IPS-NIHi11 (cell line): ENCODE measurements around the gene SUGCT.
"Not testable (repeated sequence)": the region's sequence is repeated elsewhere in the genome, so short reads cannot be mapped to it uniquely, and the experiment has no call there.

Experiments used
- DNase-seq: peaks from one replicate; pipeline ENCODE4 v3.0.0; 2012; ENCODE audit warnings: mixed read lengths, low spot score

Gene SUGCT

DNA sequence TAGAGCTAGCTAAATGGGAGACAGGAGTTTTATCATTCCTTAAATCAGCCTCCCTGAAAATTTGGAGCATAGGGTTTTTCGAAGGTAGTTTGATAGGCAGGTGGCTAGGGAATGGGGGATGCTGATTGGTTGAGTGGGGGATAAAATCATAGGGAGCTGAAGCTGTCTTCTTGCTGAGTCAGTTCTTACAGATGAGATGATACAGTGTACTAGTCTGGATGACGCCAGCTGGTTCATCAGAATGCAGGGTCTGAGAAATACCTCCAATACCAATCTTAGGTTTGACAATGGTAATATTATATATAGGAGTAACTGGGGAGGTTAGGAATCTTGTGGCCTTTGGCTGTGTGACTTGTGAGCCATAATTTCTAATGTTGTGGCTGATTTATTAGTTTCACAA is 271.2 kb downstream of the SUGCT start:
- no peak for DNase-seq

DNA sequence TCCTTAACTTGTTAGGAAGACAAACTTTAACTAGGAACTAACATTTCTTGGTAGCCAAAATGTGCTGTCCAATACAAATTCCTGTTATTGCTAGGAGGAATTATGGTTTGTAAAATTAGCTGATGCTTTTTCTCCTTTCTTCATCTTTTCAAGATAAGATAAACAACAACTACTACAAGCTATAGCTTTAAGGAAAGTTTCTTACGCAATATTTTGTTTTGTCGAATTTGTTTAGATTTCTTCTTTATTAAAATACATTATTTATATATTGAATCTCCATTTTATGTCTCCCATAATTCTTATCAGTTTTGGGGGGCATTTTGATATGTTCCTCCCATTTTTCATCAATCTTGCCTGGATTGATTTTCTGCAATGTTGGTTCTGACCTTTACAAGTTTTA is 277.5 kb downstream of the SUGCT start:
- no peak for DNase-seq

DNA sequence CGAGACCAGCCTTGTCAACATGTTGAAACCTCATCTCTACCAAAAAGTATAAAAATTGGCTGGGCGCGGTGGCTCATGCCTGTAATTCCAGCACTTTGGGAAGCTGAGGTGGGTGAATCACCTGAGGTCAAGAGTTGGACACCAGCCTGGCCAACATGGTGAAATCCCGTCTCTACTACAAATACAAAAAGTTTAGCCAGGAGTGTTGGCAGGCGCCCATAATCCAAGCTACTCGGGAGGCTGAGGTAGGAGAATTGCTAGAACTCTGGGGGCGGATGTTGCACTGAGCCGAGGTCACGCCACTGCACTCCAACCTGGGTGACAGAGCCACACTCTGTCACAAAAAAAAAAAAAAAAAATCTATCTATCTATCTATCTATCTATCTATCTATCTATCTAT is 279.9 kb downstream of the SUGCT start:
- not testable (repeated sequence) for DNase-seq

DNA sequence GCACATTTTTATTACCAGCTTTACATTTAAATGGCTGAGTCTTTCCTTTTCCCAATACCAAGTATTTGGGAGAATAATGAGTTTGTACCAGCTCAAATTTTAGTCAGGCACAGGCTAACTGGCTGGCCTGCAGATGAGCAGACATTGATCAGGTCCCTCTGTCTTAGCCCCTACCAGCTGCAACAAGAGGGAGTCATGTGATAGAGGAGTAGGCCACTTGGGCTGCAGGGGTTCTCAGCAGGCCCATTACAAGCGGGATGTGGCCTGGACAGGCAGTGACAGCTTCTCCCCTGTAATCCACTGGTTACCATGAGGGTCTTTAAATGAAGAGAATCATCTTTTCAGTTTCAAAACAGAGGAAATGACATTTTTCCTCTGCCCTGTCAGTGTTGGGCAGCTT is 283.6 kb downstream of the SUGCT start:
- peak; percentile 11 for DNase-seq

DNA sequence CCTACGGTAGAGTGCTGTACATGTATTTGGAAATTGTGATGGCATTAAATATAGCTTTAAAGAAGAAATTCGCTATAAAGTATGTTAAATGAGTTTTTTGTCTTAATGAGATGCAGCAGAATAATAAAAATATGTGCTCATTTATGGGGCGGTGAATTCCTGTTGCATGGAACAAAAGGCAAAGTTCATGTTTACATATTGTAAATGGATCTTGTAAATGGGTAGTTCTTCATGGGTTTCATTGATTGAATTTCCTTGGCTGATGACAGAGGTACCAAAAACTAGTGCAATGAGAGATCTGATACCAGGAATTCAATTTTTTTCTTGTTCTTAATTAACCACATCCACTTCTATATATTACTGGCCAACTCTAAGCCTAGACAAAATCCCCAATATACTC is 284.2 kb downstream of the SUGCT start:
- no peak for DNase-seq

DNA sequence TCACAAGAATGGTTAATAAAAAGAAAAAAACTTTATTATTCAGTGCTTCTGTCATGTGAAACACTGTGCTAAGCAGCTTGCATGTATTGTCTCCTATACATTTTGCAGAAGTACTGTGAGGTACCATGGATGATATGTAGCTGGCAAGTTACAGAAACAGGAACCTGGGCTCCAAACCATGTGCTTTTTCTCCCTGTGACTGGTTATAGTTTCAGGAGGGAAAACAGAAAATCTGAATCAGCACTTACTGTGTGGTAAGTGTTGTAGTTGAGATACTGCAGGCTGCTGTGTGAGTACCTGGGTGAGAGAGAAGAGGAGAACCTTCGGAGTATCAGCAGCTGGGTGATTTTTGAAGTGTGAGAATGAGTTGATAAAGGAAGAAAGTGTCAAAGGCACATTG is 285.0 kb downstream of the SUGCT start:
- no peak for DNase-seq

DNA sequence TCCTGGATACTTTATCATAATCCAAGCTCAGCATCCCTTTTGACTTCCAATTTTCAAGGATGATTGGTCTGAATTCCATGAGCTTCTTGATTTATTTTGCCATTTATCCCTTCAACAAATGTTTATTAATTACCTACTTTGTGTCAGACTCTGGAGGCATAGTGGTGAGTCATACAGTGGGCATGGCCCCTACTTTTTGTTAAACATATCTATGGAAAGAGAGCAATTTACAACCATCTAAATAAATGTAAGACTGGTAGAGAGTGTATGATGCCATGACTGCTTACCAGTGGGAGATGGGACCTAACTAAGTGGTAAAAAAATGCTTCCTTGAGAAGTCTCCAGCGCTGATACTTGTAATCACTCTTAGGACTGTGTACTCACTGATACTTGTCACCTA is 286.6 kb downstream of the SUGCT start:
- no peak for DNase-seq

DNA sequence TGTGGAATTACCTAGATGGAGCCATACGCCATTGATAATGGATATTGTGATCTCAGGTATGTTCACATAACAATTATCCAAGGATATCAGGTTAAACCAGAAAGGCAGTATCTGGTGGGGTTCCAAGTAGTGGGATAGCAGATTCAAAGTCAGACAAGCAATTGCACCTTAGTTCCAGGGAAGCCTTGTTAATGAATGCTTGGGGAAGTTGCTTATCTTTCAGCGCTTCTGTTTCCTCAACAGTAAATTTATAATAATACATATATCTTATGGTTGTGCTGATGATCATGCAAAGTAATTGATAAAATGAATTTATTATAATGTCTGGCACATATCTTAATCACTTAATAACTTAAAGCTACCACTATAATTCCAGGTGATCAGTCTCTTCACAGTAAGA is 290.9 kb downstream of the SUGCT start:
- DNase-seq, result no peak

DNA sequence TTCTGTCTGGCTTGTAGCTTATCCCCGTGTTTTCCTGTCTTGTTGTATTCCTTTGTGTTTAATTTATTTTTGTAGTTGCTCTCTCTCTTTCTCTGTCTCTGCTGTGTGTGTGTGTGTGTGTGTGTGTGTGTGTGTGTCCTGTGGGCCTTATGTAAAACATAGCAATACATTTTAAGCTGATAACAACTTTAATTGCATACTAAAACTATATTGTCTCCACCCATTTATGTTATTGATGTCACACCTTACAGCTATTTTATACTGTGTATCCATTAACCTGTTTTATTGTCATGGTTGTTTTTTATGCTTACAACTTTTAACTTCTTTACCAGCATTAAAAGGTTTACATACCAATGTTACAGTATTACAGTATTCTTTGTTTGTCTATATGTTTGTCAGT is 293.6 kb downstream of the SUGCT start:
- DNase-seq, result no peak

DNA sequence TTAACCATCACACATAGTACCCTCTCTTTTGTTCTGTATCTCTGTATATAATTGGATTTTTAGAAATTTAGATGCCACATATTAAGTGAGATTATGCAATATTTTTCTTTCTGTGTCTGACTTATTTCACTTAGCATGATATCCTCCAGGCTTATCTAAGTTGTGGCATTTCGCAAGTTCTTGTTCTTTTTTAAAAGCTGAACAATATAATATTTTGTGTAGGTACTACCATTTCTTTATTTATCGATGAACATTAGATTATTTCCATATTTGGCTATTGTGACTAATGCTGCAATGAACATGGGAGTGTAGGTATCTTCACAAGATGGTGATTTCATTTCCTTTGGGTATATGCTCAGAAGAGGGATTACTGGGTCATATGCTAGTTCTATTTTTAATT is 295.0 kb downstream of the SUGCT start:
- DNase-seq, result no peak

DNA sequence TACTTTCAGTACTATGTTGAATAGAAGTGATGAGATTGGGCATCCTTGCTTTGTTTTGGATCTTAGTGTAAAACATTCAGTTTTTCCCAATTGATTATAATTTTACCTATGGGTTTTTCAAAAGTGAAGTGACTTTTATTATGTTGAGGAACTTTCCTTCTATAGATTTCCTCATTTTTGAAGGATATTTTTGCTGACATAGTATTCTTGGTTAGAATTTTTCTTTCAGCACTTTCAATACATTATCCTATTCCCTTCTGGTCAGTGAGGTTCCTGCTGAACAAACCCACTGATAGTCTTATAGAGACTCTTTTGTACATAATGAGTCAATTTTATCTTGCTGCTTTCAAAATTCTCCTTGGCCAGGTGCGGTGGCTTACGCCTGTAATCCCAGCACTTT is 297.2 kb downstream of the SUGCT start:
- DNase-seq, result no peak

DNA sequence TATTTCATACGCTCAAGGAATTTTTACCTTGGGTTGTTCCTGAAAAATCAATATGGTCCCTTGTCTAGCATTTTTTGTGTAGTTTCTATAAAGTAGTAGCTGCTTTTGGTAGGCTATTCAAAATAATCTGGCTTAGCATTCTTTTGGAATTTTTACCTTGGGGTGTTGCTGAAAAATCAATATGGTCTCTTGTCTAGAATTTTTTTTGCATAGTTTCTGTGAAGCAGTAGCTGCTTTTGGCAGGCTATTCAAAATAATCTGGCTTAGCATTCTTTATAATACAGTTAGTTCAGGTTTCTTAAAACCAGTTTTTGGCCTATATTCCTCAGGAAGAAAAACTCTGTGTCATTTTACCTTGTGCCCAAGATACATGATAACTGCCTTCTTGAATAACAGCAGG is 301.9 kb downstream of the SUGCT start:
- DNase-seq, result no peak

DNA sequence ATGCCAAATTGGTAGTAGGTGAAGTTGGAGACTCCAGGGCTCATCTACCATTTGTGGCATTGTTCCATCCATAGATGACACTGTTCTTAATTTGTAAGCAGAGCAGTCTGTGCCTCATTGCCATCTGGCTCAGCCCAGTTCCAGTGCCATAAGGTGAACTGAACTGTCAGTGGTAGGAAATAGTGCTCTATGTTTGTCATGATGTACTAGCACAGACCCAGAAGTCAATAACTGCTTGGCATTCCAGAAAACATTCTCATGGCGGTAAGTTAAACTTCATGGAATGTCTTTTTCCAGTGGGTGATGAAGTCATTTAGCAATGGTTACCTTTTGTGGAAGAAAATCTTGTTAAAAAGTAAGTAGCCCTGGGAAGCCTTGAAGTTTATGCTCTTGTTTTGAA is 302.7 kb downstream of the SUGCT start:
- no peak for DNase-seq

DNA sequence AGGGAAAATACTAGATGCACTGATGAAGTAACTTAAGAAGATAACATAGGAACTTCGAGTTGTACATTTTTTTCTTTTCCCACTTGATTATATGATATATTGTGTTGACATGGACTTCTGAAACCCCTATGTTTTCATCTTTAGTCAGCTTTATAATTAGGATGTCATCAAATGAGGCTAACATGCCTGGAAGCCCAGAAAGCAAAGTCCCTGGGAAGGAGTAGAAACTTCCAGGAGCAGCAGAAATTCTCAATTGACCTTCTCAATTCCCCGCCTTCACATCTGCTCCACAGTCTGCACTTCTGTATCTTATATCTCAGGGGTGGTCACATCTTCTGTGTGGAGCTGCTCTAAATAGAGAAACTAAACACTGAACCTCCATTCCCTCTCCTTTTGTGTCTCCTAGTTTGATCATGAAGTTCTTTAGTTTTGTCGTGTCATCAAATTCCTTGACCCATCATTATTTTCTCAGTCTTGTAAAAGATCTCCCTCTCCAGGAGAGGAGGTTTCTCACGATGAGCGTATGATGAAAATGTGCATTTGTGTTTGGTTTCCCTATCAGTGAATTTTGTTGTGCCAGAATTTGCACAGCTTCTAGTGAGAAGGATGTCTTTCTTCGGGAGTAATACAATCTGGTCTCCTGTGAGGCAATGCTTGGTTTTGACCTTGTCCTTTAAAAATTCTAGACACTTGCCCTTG is 303.3 kb downstream of the SUGCT start:
- DNase-seq, result no peak

DNA sequence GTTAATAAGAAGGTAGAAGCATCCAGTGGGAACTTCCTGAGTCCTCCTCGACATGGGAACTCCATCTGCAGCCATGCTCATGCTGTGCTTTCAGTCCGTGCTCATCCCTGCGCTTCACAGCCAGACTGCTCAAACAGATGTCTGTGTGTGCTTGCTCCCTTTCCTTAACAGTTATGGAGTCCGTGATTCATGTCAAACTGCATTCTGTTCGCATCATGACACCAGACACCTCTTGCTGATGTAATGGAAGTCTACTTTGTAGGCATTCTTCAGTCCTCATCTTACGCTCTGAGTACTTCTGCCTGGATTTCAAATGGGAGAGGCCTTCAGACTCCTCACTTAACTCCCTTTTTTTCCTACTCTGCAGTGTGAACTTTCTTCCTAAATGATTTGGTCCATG is 304.9 kb downstream of the SUGCT start:
- DNase-seq, result no peak

DNA sequence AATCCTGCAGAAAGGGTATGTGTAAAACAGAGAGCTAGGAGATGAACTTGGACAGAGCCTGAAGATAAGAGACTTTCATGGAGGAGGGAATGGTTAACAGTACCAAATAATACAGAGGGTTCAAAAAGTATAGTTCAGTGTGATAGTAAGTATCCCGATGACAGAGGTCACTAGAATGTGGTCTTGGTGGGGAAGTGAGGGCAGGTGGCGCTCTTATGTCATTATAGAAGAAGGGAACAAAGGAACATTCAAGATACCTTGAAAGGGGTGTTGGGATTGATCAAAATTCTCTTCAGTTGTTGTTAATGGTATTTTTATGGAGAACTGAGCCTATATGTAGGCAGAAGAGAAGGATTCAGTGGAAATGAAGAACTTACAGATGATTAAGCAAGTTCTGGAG is 312.5 kb downstream of the SUGCT start:
- no peak for DNase-seq

DNA sequence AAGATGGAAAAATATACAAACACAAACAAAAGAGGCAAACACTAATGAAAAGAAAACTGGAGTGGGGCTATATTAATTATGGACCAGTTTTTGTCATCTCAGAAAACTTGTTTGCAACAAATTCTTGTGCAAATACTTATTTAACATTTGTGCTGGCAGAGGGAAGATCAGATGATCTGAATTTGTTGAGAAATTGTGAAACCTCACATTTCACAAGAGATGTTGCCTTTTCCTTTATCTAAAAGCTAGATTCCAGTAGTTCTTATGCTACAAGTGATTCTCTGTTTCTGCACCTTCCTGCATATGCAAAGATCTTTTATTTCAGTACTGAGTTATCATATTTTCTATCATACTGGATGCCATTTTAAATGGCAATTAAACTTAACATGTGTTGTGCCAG is 320.7 kb downstream of the SUGCT start:
- no peak for DNase-seq

DNA sequence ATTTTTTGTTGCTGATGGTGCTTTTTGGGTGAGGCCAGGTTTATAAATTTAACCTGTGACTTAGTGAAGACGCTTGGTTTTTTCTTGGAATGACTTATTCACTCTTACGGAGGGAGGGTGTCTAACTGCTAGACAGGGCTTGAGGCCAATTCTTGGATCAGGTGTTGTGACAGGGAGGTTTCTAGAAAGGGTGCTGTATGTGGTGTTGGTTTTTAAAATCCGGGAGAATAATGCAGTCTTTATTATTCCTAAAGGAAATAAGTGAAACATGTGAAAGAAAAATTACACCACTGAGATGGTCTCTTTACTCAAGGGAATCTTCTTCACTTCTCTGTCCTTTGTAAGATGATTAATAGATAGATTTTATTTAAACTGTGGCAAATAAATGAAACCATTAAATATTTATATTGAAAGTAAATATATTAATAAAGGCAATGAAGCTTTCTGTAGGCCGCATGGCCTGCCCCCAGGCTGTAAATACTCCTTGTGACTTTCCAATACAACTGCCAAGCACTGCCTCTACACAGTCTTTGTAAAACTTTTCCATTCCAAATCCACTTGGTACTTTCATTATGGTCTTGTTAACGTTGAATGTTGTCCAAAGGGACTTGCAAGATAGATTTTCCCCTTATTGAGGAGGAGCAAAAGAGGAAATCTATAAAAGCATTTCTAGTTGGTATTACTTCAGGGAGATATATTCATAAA is 323.1 kb downstream of the SUGCT start:
- DNase-seq, result no peak

DNA sequence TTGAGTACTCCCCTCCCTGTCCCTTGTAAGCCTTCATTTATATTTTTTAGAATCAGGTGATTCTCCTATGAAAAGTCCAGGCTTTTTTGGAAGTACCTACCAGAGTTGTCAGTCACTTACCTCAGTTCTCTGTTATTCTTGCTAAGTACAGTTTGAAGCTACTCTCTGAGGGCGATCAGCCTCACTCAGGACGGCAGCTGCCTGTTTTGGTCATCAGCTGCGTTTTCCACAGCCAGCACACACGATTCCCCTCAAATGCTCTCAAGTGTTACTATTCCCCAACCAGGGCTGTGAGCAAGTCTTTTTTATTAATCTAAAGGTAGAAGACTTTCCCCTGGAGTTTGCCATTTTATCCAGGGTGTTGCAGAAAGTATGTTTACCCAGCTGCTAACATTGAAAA is 328.6 kb downstream of the SUGCT start:
- no peak for DNase-seq

DNA sequence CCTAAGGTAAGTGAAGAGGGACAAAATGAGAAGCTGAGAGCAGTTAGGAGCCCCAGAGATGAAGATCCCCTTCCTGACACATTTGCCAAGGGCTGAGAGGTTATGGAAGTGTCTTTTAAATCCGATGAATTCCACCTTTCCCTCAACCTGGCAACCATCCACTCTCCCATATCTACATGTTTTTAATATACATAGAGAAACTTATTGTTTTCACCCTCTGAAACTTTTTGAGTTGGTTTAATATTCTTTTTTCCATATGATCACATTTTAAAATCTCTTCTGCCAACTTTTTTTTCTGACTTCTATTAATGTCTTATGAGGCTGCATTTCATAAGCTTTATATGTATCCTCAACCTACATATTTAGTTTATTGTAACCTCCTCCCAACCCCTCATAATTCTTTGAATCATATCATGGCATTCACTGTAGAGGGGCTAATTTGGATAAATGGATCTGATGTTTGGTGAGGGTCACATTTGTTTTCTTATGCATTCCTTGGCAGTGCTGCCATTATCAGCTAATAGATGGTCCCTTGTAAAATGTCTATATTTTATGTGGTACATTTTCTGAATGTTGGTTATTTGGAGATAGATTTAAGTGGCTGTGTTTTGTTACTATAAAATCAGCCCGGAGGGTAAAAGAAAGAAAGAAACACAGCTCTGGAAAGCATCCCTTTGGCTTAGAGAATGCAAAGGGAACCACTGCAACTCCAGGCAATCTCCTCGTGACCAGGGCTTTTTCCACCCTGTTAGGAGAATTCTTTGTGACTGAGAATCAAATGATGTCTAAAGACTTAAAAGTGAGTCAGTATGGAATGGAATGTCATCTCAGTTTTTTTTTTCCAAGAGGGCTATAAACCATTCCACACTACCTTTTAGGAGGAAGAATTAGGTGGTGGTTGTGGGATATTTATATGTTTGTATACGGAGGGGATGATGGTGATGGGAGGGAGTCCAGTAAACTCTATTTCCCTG is 334.4 kb downstream of the SUGCT start:
- no peak for DNase-seq

DNA sequence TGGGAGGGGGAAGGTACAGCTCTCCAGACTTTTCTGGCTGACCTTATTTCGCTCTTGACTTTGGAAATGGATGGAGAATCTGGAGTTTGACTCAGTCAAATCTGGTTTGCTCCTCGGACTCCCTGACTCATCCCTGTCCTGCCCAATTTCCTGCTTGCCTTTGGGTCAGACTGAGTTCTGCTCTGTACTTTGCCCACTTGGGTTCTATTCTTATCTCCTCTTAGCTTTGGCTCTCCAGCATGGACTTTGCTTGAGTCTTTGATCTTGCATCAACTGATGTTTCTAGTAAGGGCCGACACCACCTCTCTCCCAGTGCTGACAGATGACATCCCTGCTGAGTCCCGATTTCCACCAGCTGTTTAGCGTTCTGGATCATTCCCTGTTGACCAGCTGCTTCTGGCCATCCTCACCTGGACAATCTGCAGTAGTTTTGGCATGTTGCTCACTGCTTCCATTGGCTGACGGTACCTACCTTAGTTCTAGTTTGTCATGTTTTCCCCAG is 335.3 kb downstream of the SUGCT start:
- DNase-seq, result no peak

DNA sequence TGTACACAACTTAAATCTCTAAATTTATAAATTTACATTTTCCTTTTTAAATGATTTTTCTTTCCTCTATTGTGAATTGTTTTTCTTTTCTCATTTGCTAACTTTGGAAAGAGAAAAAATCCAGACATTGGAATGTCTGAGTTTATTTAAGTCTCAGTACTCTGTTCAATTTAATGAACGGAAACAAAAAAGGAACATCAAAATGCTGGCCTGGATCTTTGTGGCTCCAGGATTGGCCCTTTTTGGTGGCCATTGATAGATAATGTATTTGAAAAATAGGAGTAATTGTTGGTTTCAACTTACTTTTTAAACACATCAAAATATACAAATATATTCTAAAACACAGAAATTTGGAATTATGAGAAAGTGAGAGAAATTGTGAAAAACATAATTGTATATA is 336.0 kb downstream of the SUGCT start:
- DNase-seq, result no peak

DNA sequence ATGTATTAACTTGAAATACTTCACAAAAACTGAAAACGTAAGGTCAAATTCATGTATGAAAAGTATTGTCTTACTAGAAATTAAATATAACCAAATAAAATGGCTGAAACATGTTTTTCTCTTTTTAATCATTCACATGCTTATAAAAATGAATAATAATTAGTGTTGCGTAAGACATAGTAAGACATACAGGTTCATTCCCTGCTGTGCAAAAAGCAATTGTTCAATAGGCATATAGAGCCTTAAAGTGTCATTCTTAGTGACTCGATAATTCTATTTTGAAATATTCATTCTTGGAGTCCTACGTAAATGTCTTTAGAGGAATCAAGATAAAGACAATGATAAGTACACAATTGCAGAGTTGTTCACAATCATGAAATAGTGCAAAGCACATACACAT is 337.1 kb downstream of the SUGCT start:
- no peak for DNase-seq
